CD14-positive monocyte (primary cell): ENCODE data around the gene TGM5. TPM values are rescaled to one million over a fixed set of nuclear protein-coding genes. Genes with fewer than 3 reads are reported as not detected.

Experiments
- DNase-seq, 3 donors: peaks; one replicate each; pipeline ENCODE4 v3.0.0-alpha.2; 2011 to 2022
- H2AFZ ChIP-seq: 2 replicates; pipeline ENCODE4 v1.6.0; 2012; ENCODE audit warnings: mild to moderate bottlenecking, low read depth, low read length, inconsistent platforms; ENCODE audit not compliant: insufficient read depth, poor library complexity, severe bottlenecking
- H3K27ac ChIP-seq, 2 donors: 1 replicate in 1 of 2; 2 replicates in 1 of 2; pipeline ENCODE4 v1.5.1; 2012 to 2013; ENCODE audit warnings: low read length in 2 of 2, control low read depth in 1 of 2, inconsistent platforms in 1 of 2, low read depth in 1 of 2, mild to moderate bottlenecking in 1 of 2
- H3K27me3 ChIP-seq, 2 donors: one replicate each; pipeline versions ENCODE4 v1.6.0 to v1.6.1; 2011 to 2013; ENCODE audit warnings: low read length in 2 of 2; ENCODE audit not compliant: control insufficient read depth in 2 of 2, insufficient read depth in 2 of 2
- H3K36me3 ChIP-seq, 2 donors: replicated peaks in 1 of 2; 1 replicate in 1 of 2; 2 replicates in 1 of 2; pipeline versions ENCODE4 v1.5.1 to v1.6.1; 2012 to 2013; ENCODE audit warnings: low read length in 2 of 2, control low read depth in 1 of 2, inconsistent platforms in 1 of 2, mild to moderate bottlenecking in 1 of 2; ENCODE audit not compliant: insufficient read depth in 2 of 2, control insufficient read depth in 1 of 2
- H3K4me1 ChIP-seq, 2 donors: 1 replicate in 1 of 2; 2 replicates in 1 of 2; pipeline versions ENCODE4 v1.5.1 to v1.6.1; 2012 to 2013; ENCODE audit warnings: low read length in 2 of 2, control low read depth in 1 of 2, inconsistent platforms in 1 of 2, mild to moderate bottlenecking in 1 of 2, moderate library complexity in 1 of 2; ENCODE audit not compliant: insufficient read depth in 2 of 2, control insufficient read depth in 1 of 2
- H3K4me2 ChIP-seq: replicated peaks from 2 replicates; pipeline ENCODE3; 2012; ENCODE audit warnings: low read length, moderate library complexity, mild to moderate bottlenecking; ENCODE audit not compliant: poor library complexity, severe bottlenecking; ENCODE audit errors: extremely low read depth
- H3K4me3 ChIP-seq, 3 experiments: fragments of 200-600 bp in 1 of 3; sonication (generic) in 1 of 3; replicated peaks in 1 of 3; 1 replicate in 2 of 3; 2 replicates in 1 of 3; pipeline ENCODE4 v1.5.1; 2011 to 2013; ENCODE audit warnings: low read length in 3 of 3, mild to moderate bottlenecking in 3 of 3, control low read depth in 2 of 3, low read depth in 2 of 3, inconsistent platforms in 1 of 3, moderate library complexity in 1 of 3
- H3K79me2 ChIP-seq: 2 replicates; pipeline ENCODE4 v1.6.0; 2012; ENCODE audit warnings: mild to moderate bottlenecking, control low read depth, inconsistent platforms, low read length, moderate library complexity; ENCODE audit not compliant: insufficient read depth
- H3K9ac ChIP-seq: 2 replicates; pipeline ENCODE4 v1.6.0; 2017; ENCODE audit warnings: low read length, mild to moderate bottlenecking; ENCODE audit not compliant: insufficient read depth, poor library complexity, severe bottlenecking
- H3K9me3 ChIP-seq, 2 donors: replicated peaks in 1 of 2; 1 replicate in 1 of 2; 2 replicates in 1 of 2; pipeline versions ENCODE4 v1.5.1 to v1.6.1; 2012 to 2013; ENCODE audit warnings: low read length in 2 of 2, control low read depth in 1 of 2; ENCODE audit not compliant: control insufficient read depth in 1 of 2, insufficient read depth in 1 of 2
- H4K20me1 ChIP-seq: 2 replicates; pipeline ENCODE4 v1.6.0; 2012; ENCODE audit warnings: mild to moderate bottlenecking, low read length, control low read depth, moderate library complexity; ENCODE audit not compliant: insufficient read depth
- H3K27ac Mint-ChIP-seq, 7 donors: one replicate each; pipeline ENCODE4 v1.8.0; 2020; ENCODE audit warnings: mild to moderate bottlenecking in 7 of 7, mixed read lengths in 7 of 7, moderate library complexity in 6 of 7, inconsistent platforms in 2 of 7
- H3K27me3 Mint-ChIP-seq, 3 donors: one replicate each; pipeline ENCODE4 v1.8.0; 2021 to 2022; ENCODE audit warnings: low read depth in 3 of 3, mild to moderate bottlenecking in 3 of 3, mixed read lengths in 3 of 3, moderate library complexity in 3 of 3, inconsistent platforms in 1 of 3
- H3K36me3 Mint-ChIP-seq, 2 donors: one replicate each; pipeline ENCODE4 v1.8.0; 2020; ENCODE audit warnings: mixed read lengths in 2 of 2, inconsistent platforms in 1 of 2, mild to moderate bottlenecking in 1 of 2
- H3K4me1 Mint-ChIP-seq: one replicate; pipeline ENCODE4 v1.8.0; 2020; ENCODE audit warnings: mild to moderate bottlenecking, mixed read lengths
- H3K4me3 Mint-ChIP-seq, 2 donors: one replicate each; pipeline ENCODE4 v1.8.0; 2020; ENCODE audit warnings: mild to moderate bottlenecking in 2 of 2, mixed read lengths in 2 of 2, moderate library complexity in 1 of 2
- H3K9me3 Mint-ChIP-seq, 7 donors: one replicate each; pipeline ENCODE4 v1.8.0; 2020 to 2022; ENCODE audit warnings: mixed read lengths in 7 of 7, mild to moderate bottlenecking in 6 of 7, moderate library complexity in 6 of 7, inconsistent platforms in 2 of 7
- CTCF ChIP-seq: fragments of 200-600 bp; IDR thresholded peaks from one replicate; pipeline ENCODE4 v1.8.0; 2022; ENCODE audit warnings: antibody characterized with exemption, mild to moderate bottlenecking
- WGBS: methylation state at CpG from one replicate; pipeline ENCODE4 v1.1.5; 2013; ENCODE audit warnings: missing lambda C conversion rate; ENCODE audit not compliant: insufficient coverage; 5-methylcytosine and 5-hydroxymethylcytosine counted together
- intact Hi-C, 2 donors: fragments of 100-400 bp; cut with micrococcal nuclease; formaldehyde crosslinking; loops; one replicate each; pipeline versions ENCODE4 v1.15.0 to v1.15.1; 2023
- polyA plus RNA-seq, 3 donors: library from polyadenylated mRNA; depleted of rRNA in 1 of 3; unstranded in 2 of 3; stranded (reverse) in 1 of 3; fragments of 300-500 nt in 2 of 3; fragments of >200 nt in 1 of 3; fragmentation: Illumina TruSeq in 2 of 3; gene quantifications; 1 replicate in 2 of 3; 2 replicates in 1 of 3; pipeline ENCODE4 v1.2.3, GENCODE V29; 2012 to 2021

TGM5 gene
- polyA plus RNA-seq, 3 donors: not detected

- Mint-ChIP-seq H3K9me3 (peaks cover 0 to 2% (median 0%) of the 10 kb centered on the region in 7 donors), H3K27ac (no peak overlapping the region), H3K4me3 (no peak overlapping the region), H3K4me1 (no peaks in the 10 kb centered on the region), H3K36me3 (no peaks in the 10 kb centered on the region), H3K27me3 (peaks cover 4 to 15% (median 6%) of the 10 kb centered on the region in 3 donors)
- no peak overlapping the region for H2AFZ ChIP-seq
- intact Hi-C loops: no loop called here
- H3K9me3 ChIP-seq: no peaks in the 10 kb centered on the region
- no peak for TF ChIP-seq CTCF
- H3K27ac ChIP-seq: no peak overlapping the region
- no peaks in the 10 kb centered on the region for H3K4me1 ChIP-seq
- no peaks in the 10 kb centered on the region for H3K79me2 ChIP-seq
- no peak overlapping the region for H3K9ac ChIP-seq
- H3K4me2 ChIP-seq: no peak overlapping the region
- H4K20me1 ChIP-seq: no peaks in the 10 kb centered on the region
- no peak overlapping the region for H3K4me3 ChIP-seq
- no peak for DNase-seq
- H3K27me3 ChIP-seq: peaks cover under 1 to 2% of the 10 kb centered on the region in 2 donors
- H3K36me3 ChIP-seq: no peaks in the 10 kb centered on the region
Measured at GRCh38 chr15:43299884-43300283, 33.2 kb upstream of the TGM5 start.

GRCh38 chr15:43299411-43299810 is 32.7 kb upstream of the TGM5 start:
- intact Hi-C loops: no loop called here
- Histone ChIP-seq H3K9me3 (no peaks in the 10 kb centered on the region), H3K36me3 (no peaks in the 10 kb centered on the region), H3K79me2 (no peaks in the 10 kb centered on the region), H3K4me1 (no peaks in the 10 kb centered on the region), H3K4me3 (no peak overlapping the region), H2AFZ (no peak overlapping the region), H3K27me3 (peaks cover 3 to 5% of the 10 kb centered on the region in 2 donors), H3K4me2 (no peak overlapping the region), H4K20me1 (no peaks in the 10 kb centered on the region), H3K9ac (no peak overlapping the region), H3K27ac (no peak overlapping the region)
- WGBS: 92% methylated on average over 1 of the region's 3 CpGs
- Mint-ChIP-seq H3K36me3 (no peaks in the 10 kb centered on the region), H3K4me1 (no peaks in the 10 kb centered on the region), H3K4me3 (no peak overlapping the region), H3K9me3 (peaks cover 0 to 2% (median 0%) of the 10 kb centered on the region in 7 donors), H3K27me3 (peaks cover 4 to 17% (median 4%) of the 10 kb centered on the region in 3 donors), H3K27ac (no peak overlapping the region)
- no peak for DNase-seq
- TF ChIP-seq CTCF: no peak
